Glomerular visceral epithelial cell (primary cell): ENCODE results near the gene ZNF76.
A peak's percentile ranks its signal among the peaks of the same experiment; 100 is the strongest.

Experiments used
- DNase-seq: peaks from one replicate; pipeline ENCODE4 v3.0.0-alpha.2; 2016; ENCODE audit errors: extremely low spot score

ZNF76 gene

GRCh38 chr6:35267897-35268296 is 8.4 kb downstream of the ZNF76 start:
- DNase-seq: no peak

- no peak for DNase-seq
These were observed 12.5 kb downstream of the ZNF76 start for GRCh38 chr6:35272005-35272404.

GRCh38 chr6:35273822-35274559 is 14.5 kb downstream of the ZNF76 start:
- no peak for DNase-seq

- DNase-seq: no peak
These were observed 16.3 kb downstream of the ZNF76 start for GRCh38 chr6:35275744-35276260.

- DNase-seq: no peak
These were observed 19.2 kb downstream of the ZNF76 start for GRCh38 chr6:35278708-35279107.

- peak; percentile 53 for DNase-seq
These were observed 21.4 kb downstream of the ZNF76 start for GRCh38 chr6:35280903-35281302.

- no peak for DNase-seq
These were observed 22.9 kb downstream of the ZNF76 start for GRCh38 chr6:35282472-35282871.

DNA sequence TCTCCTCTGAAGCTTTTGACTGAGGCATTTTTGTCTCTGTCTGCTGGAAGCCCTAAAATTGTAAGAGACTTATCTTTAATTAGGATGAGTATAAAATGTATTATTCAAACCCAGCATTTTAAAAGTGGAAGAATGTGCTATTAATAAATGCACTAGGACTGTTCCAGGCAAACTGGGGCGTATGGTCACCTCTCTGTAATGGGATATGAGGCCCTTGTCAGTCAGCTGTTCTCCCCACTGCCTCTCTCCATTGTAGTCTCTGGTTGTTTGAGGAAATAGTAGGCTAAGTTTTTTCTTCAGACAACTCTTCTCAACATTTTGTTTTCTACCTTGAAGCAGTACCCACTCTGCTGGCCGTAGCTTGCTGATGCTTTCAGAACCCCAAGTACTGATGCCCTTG is 23.8 kb downstream of the ZNF76 start:
- DNase-seq: no peak

- DNase-seq: no peak
These were observed 28.3 kb downstream of the ZNF76 start for GRCh38 chr6:35287671-35288396.

DNA sequence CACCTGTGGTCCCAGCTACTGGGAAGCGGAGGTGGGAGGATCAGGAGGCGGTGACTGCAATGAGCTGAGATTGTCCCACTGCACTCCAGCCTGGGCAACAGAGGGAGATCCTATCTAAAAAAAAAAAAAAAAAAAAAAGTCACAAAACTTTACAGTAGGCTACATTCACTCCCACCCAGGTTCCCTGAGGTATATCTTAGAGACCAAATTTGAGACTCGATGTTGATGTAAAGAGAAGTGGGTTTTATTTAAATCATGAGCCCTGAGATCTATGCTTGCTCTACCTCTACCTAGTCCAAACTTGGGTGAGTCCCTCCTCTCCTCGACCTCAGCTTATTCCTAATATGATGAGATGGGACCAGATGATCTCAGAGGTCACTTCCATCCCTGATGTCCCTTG is 29.3 kb downstream of the ZNF76 start:
- no peak for DNase-seq

GRCh38 chr6:35291491-35291890 is 32.0 kb downstream of the ZNF76 start:
- no peak for DNase-seq

DNA sequence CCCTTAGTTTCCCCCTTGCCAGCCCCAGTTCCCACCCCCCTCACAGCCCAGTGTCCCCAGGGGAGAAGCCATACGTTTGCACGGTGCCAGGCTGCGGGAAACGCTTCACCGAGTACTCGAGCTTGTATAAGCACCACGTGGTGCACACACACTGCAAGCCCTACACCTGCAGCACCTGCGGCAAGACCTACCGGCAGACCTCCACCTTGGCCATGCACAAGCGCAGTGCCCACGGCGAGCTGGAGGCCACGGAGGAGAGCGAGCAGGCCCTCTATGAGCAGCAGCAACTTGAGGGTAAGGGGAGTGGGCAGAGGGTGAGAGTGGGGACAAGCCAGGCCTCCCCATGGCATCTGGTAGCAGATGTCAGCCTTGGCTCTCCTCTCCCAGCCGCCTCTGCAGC is 33.0 kb downstream of the ZNF76 start:
- DNase-seq: no peak

DNA sequence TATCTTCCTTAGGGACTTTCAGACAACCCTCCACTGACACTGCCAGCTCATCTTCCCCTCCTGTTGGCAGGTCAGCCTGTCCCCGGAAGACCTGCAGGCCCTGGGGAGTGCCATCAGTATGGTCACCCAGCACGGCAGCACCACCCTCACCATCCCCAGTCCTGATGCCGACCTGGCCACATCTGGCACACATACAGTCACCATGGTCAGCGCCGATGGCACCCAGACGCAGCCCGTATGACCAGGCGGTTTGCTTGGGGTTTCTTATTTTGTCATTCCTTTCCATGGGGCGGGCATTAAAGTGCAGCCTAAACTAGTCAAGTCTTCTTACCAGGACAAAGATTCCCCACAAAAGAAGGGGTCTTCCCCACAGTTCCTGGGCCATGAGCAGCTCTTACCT is 34.1 kb downstream of the ZNF76 start:
- DNase-seq: no peak

DNA sequence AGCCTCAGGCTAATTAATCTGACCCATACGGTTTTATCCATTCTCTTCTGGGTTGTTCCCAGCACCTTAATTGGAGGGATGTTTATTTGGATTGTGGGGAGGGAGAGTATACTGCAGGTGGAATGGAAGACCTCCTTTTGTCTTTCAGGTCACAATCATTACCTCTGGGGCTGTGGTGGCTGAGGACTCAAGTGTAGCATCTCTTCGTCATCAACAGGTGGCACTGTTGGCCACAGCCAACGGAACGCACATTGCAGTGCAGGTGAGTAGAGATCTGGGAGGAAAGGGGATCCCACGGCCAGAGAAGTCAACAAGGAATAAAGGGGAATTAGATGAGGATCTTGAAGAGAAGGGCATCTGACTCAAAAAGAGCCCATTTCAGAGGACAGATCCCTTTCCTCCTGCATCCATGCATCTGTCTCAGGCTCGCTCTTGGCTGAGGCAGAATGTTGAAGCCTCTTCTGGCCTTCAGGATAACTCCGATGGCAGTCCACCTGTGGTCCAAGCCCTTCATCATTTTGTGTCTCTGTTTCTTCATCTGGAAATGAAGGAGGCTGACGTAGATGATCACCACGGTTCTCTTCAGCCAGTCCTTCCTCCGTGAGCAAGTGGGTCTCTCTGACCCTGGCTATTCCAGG is 34.9 kb downstream of the ZNF76 start:
- peak; percentile 44 for DNase-seq

- DNase-seq: no peak
These were observed 35.5 kb downstream of the ZNF76 start for GRCh38 chr6:35295036-35295435.

- DNase-seq: no peak
These were observed 36.2 kb downstream of the ZNF76 start for GRCh38 chr6:35295521-35296315.

GRCh38 chr6:35296931-35297600 is 37.5 kb downstream of the ZNF76 start:
- DNase-seq: no peak

DNA sequence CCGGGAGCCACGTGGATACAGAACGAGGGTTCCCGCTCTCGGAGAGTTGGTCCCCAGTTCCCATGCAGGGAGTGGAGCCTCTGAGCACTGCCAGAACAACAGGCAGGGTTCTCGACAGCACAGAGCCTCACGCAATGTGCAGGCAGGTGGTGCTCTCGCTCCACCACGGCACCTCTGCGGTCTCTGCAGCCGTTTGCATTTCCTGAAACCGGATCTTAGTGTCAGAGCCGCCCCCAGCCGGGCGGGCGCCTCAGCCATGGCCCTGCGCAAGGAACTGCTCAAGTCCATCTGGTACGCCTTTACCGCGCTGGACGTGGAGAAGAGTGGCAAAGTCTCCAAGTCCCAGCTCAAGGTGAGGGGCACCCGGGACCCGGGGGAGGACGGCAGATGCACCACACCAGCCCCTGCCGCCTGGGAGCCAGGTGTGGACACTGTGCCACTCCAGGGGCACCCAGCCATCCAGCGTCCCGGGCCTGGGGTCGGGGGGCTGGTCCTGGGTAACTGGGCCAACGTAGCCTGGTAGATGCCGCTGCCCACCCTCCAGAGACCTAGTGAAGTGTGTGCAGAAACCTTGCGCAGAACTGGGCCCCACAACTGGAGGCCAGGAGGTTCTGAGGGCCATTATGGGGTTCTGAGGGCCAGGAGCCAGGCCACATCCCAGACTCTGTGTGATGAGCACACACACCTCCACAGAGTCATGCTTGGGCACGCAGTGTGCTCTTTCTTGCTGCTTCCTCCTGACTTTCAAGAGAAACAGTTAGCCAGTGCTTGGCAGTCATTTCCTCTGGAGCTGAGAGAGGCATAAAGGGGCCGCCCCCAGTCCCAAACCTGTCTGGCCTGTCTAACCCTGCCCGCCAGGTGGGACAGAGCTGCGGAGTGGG is 38.3 kb downstream of the ZNF76 start, which contains the start of gene DEF6:
Gene DEF6, plus strand, starts transcription at position 218 of the 881 bp plus-strand sequence. Its CDS starts 39 bp downstream, at position 257.
- DNase-seq: peak; percentile 17

- DNase-seq: no peak
These were observed 39.1 kb downstream of the ZNF76 start for GRCh38 chr6:35298625-35299140.

DNA sequence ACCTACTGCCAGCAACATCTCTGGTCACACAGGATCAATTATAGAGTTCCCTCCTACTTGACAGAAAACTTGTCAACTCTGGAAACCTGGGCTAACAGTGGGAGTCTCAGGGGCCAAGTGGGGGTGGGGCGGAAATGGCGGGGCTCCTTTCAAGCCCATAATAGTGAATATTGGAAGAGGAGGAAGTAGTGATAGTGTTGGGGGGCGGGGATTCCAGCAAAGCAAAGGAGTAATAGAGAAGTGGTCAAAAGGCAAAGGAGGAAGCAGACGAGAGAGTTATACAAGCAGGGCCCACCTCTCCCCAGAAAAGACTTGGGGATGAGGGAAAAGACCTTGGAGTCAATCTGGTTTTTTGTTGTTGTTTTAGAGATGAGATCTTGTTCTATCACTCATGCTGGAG is 40.1 kb downstream of the ZNF76 start:
- DNase-seq: no peak
